Measurements from ENCODE around the gene IQCH.

DNA sequence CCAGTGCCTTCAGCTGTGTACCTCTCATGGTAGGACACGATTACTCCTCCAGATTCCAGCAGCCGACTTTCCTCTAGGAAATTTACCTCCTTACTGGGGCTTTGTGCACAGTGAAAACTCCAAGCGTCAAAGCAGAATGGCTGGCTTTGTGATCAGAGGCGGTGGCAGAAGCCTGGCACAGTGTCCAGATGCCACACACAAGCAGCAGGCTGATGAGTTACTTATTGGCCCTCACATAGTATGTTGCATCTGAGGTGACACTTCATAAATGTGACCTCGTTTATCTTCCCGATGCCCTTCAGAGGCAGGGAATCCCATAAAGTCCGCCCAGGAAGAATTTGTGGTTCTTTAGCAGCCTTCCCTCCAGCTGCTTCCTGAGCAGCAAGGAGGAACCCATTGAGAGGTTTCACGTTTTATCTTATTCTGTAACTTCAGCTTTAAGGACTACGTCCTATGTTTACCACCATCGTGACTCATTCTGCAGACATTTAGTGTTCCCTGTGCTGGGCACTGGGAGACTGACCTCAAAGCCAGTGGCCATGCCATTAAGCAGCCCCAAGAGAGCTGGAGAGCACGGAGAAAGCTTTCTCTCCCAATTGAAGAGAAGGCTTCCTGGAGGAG lies 159.3 kb downstream of the IQCH start:
- TF ChIP-seq, protein P1, sequence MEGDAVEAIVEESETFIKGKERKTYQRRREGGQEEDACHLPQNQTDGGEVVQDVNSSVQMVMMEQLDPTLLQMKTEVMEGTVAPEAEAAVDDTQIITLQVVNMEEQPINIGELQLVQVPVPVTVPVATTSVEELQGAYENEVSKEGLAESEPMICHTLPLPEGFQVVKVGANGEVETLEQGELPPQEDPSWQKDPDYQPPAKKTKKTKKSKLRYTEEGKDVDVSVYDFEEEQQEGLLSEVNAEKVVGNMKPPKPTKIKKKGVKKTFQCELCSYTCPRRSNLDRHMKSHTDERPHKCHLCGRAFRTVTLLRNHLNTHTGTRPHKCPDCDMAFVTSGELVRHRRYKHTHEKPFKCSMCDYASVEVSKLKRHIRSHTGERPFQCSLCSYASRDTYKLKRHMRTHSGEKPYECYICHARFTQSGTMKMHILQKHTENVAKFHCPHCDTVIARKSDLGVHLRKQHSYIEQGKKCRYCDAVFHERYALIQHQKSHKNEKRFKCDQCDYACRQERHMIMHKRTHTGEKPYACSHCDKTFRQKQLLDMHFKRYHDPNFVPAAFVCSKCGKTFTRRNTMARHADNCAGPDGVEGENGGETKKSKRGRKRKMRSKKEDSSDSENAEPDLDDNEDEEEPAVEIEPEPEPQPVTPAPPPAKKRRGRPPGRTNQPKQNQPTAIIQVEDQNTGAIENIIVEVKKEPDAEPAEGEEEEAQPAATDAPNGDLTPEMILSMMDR (IDR thresholded peaks at IDR 0.05; ENCODE audit: low read length) = no peak
- TF ChIP-seq EZH2 (IDR thresholded peaks at IDR 0.05; ENCODE audit: borderline replicate concordance, low read length) = no peak
